Loucy (cell line): ENCODE measurements around the gene MRPL33.

ENCODE experiments used
- EZH2phosphoT487 ChIP-seq: fragments of 200-600 bp; IDR thresholded peaks from 2 replicates; pipeline ENCODE4 v1.6.1; 2018; ENCODE audit warnings: antibody characterized with exemption, mild to moderate bottlenecking, moderate library complexity, borderline replicate concordance
- TF ChIP-seq, protein P1 (sequence below): fragments of 200-600 bp; sonication (generic); conservative IDR thresholded peaks from 2 replicates; pipeline ENCODE4 v1.5.1; 2014; ENCODE audit warnings: mild to moderate bottlenecking, antibody characterized with exemption, low read length

- TF ChIP-seq, protein P1, sequence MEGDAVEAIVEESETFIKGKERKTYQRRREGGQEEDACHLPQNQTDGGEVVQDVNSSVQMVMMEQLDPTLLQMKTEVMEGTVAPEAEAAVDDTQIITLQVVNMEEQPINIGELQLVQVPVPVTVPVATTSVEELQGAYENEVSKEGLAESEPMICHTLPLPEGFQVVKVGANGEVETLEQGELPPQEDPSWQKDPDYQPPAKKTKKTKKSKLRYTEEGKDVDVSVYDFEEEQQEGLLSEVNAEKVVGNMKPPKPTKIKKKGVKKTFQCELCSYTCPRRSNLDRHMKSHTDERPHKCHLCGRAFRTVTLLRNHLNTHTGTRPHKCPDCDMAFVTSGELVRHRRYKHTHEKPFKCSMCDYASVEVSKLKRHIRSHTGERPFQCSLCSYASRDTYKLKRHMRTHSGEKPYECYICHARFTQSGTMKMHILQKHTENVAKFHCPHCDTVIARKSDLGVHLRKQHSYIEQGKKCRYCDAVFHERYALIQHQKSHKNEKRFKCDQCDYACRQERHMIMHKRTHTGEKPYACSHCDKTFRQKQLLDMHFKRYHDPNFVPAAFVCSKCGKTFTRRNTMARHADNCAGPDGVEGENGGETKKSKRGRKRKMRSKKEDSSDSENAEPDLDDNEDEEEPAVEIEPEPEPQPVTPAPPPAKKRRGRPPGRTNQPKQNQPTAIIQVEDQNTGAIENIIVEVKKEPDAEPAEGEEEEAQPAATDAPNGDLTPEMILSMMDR: no peak
- no peak for TF ChIP-seq EZH2phosphoT487
These were observed 23.7 kb downstream of the MRPL33 start for GRCh38 chr2:27795093-27795834.
